ENCODE results near the gene SEMA7A. TPM values are rescaled to one million over a fixed set of nuclear protein-coding genes. Genes with fewer than 3 reads are reported as not detected.
"Not testable (repeated sequence)": the region's sequence is repeated elsewhere in the genome, so short reads cannot be mapped to it uniquely, and the experiment has no call there.

The SEMA7A gene
- total and polyA plus RNA-seq, 11 donors: 0.53 to 7.5 (median 1.8) TPM

GRCh38 chr15:74392451-74392830 is 41.3 kb downstream of the SEMA7A start:
- no peak for TF ChIP-seq CTCF (IDR thresholded peaks at IDR 0.05)
- no peak for TF ChIP-seq POLR2A (IDR thresholded peaks at IDR 0.05)
- H3K4me3 ChIP-seq: no peak overlapping the region

GRCh38 chr15:74391582-74392450 is 41.9 kb downstream of the SEMA7A start:
- ATAC-seq: no peak

More at GRCh38 chr15:74392451-74392830, 41.3 kb downstream of the SEMA7A start:
- DNase-seq (no peak), ATAC-seq (no peak)
- no peak overlapping the region for H3K27ac ChIP-seq
- peaks cover 0 to 12% (median 0%) of the 10 kb centered on the region in 12 donors for H3K4me1 ChIP-seq
- no peaks in the 10 kb centered on the region for H3K27me3 ChIP-seq
- WGBS, 4 donors: 60 to 73% (median 68%) methylated on average over 8 of the region's 8 CpGs
- H3K9me3 ChIP-seq: no peaks in the 10 kb centered on the region
- H3K36me3 ChIP-seq: no peaks in the 10 kb centered on the region
- intact Hi-C loops (cut with DNase I): no loop called here

DNA sequence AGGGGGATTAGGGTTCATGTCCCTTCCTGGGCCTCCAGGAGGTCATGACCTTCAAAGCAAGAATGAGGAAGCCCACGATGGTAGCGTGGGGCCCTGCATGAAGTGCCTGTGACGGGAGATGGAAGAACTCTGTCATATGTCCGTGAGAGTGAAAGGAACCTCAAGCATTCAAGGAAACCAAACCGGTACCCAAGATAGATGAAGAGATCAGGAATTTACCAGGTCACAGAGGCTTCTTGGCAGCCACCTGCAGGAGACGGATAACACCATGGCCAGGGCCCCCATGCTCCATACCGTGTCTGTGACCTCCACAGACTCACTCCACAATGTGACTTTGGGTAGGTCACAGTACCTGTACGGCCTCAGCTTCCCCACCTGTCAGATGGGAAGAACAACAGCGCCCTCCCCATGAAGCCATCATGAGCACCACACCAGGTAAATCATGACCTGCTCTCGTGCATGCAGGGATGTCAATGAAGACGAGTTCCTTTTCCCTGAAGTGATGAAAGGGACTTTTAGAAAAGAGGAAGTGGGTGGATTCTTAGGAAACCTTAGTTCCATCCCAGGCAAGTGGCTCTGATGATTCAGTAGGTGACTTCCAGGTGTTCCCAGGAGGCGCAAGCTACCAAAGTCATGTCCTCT is 43.0 kb downstream of the SEMA7A start:
- no peak overlapping the region for H3K27ac ChIP-seq
- no peak for TF ChIP-seq CTCF (IDR thresholded peaks at IDR 0.05)
- no peak for TF ChIP-seq POLR2A (IDR thresholded peaks at IDR 0.05)
- no peaks in the 10 kb centered on the region for H3K9me3 ChIP-seq
- H3K27me3 ChIP-seq: no peaks in the 10 kb centered on the region
- DNase-seq: no peak
- intact Hi-C loops (cut with DNase I): no loop called here
- no peak for ATAC-seq
- peaks cover 0 to 16% (median 9%) of the 10 kb centered on the region in 12 donors for H3K4me1 ChIP-seq
- 80 to 89% (median 86%) methylated on average over 12 of the region's 12 CpGs for WGBS, 4 donors
- no peak overlapping the region for H3K4me3 ChIP-seq
- H3K36me3 ChIP-seq: no peaks in the 10 kb centered on the region

More at GRCh38 chr15:74391582-74392450, 41.9 kb downstream of the SEMA7A start:
- no peaks in the 10 kb centered on the region for H3K27me3 ChIP-seq
- DNase-seq: no peak
- peaks cover 0 to 9% (median 0%) of the 10 kb centered on the region in 12 donors for H3K4me1 ChIP-seq
- intact Hi-C loops (cut with DNase I): no loop called here
- 80 to 87% (median 82%) methylated on average over 9 of the region's 9 CpGs for WGBS, 4 donors
- H3K9me3 ChIP-seq: no peaks in the 10 kb centered on the region
- H3K27ac ChIP-seq: no peak overlapping the region
- TF ChIP-seq CTCF (IDR thresholded peaks at IDR 0.05) (no peak), POLR2A (IDR thresholded peaks at IDR 0.05) (no peak)
- H3K4me3 ChIP-seq: no peak overlapping the region
- no peaks in the 10 kb centered on the region for H3K36me3 ChIP-seq

DNA sequence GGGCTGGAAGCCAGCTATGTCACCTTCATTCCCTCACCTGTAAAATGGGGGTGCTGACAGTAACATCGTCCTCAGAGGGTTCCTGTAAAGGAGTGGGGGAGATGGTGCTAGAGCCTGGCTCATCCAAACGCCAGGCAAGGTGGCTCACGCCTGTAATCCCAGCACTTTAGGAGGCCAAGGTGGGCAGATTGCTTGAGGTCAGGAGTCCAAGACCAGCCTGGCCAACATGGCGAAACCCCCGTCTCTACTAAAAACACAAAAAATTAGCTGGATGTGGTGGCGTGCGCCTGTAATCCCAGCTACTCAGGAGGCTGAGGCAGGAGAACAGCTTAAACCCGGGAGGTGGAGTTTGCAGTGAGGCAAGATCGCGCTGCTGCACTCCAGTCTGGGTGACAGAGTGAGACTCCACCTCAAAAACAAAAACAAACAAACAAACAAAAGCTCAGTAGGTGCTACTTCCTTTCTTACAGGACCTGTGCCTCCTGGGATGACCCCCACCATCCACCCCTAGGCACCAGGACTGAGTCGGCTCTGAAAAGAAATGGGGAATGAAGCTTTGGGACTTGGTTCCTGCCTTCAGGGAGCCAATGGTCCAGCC is 43.6 kb downstream of the SEMA7A start:
- H3K36me3 ChIP-seq; H3K4me3 ChIP-seq; intact Hi-C loops (cut with DNase I); H3K27ac ChIP-seq; ATAC-seq; DNase-seq; H3K27me3 ChIP-seq; H3K9me3 ChIP-seq: not testable (repeated sequence)
- peaks cover 0 to 22% (median 16%) of the 10 kb centered on the region in 12 donors for H3K4me1 ChIP-seq
- 95 to 99% (median 97%) methylated on average over 11 of the region's 11 CpGs for WGBS, 4 donors
